GM13976 (cell line): ENCODE data around the gene REV3L.
"Not testable (repeated sequence)": the region's sequence is repeated elsewhere in the genome, so short reads cannot be mapped to it uniquely, and the experiment has no call there.

Source experiments
- DNase-seq: peaks from one replicate; pipeline ENCODE4 v3.0.0; 2012; ENCODE audit warnings: low spot score
- CTCF ChIP-seq: IDR thresholded peaks from 2 replicates; pipeline ENCODE4 v1.5.1; 2012; ENCODE audit warnings: borderline replicate concordance, mild to moderate bottlenecking; ENCODE audit not compliant: insufficient read depth; ENCODE audit errors: extremely low read depth, missing control alignments, control extremely low read depth
- in situ Hi-C: fragments of 300-500 bp; cut with MboI; formaldehyde crosslinking; loops from one replicate; pipeline ENCODE4 v1.12.0; 2022; ENCODE audit warnings: low sequenced_read_pairs, mixed read lengths, inconsistent platforms; ENCODE audit not compliant: unreplicated experiment

REV3L gene

GRCh38 chr6:111306104-111306888, 176.7 kb downstream of the REV3L start:
- in situ Hi-C loops = no loop called here
- TF ChIP-seq CTCF = no peak
- DNase-seq = no peak

GRCh38 chr6:111301946-111302345, 181.1 kb downstream of the REV3L start:
- no peak for TF ChIP-seq CTCF
- in situ Hi-C loops = no loop called here
- DNase-seq = peak; percentile 39

GRCh38 chr6:111300938-111301800, 181.8 kb downstream of the REV3L start:
- DNase-seq, in situ Hi-C loops: not testable (repeated sequence)

DNA sequence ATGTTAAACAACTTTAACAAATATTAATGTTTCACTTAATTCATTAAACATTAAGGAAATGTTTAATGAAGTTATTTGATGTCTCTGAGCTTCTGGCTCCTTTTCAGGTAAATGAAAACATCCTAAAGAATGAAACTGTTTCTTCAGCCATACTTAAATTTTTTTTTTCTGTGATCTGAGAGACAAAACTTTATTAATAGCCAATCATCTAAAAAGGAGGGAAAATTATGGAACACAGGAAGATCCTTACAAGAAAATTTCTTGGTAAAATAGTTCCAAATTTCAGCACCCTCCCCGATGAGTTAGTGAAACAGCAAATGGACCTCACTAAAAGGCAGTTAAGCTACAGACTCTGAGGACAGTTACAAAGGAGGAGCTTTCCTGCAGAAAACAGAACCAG, 185.2 kb downstream of the REV3L start:
- no peak for TF ChIP-seq CTCF
- DNase-seq = no peak
- in situ Hi-C loops = no loop called here

DNA sequence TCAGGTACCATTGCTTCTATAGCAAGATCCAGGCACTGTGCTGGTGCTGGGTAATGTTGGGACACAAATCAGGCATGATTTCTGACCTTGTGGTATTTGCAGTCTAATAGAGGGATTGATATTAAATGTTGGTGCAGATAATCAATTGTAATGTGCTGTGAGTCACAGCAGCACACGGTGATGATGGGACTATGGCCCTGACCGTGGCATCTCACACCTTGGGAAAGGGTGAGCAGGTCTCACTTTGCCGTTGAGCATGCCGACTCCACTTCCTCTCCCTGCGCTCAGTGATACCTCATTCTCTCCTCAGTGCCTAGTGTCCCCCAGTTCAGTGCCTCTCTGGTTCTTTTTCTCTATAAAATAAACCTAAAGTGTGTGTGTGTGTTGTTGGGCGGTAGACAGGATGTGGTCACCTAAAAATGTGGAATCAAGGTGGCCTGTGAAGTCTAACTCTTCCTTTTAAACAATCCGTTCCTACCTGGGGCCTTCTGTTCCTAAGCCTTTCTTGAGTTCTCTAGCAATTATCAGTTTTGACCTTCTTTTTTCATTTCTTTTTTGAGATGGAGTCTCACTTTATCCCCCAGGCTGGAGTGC, 188.5 kb downstream of the REV3L start:
- no peak for DNase-seq
- no peak for TF ChIP-seq CTCF
- in situ Hi-C loops = no loop called here

DNA sequence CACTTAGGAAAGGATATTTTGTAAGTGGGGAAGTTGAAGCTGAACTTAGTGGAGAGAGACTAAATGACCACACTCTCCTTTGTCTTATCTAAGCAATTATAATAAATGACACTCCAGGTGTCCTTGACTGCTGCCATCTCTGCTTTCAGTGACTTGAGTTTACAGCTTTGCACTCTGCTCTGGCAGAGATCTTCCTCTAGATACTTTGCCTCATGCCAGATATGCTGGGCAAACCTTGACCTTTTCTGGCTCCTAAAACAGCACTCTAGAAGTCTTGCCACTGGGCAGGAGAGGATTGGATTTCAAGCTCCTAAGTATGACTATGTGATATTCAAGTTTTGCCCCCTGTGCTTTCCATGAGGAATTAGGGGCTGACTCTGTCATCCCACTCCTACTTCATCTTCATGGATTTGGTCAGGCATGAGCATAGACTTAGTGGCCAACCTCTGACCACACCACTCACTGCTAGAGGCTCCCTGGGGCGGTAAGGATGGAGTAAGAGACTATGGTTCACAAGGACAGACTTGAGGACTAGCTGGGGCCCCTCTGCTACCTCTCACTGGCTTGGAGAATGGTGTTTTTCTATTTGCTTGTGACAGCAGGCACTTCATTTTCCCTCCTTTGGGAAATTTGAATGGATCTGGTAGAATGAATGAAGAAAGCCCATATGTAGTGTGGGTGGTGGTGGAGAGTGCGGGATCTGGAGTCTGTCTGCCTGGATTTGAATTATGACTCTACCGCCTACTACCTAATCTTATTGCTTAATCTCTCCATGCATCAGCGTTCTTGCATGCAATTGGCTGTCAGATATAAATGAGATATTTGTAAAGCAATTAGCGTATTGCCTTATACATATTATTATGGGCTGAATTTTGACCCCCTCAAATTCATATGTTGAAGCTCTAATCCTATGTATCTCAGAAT, 191.4 kb downstream of the REV3L start:
- DNase-seq = no peak
- in situ Hi-C loops = no loop called here
- no peak for TF ChIP-seq CTCF

- in situ Hi-C loops, DNase-seq: not testable (repeated sequence)
Measured at GRCh38 chr6:111290689-111291335, 192.2 kb downstream of the REV3L start.

GRCh38 chr6:111284356-111284755, 198.7 kb downstream of the REV3L start:
- in situ Hi-C loops, DNase-seq: not testable (repeated sequence)
